BJ (cell line): ENCODE data around the gene NF1. TPM values are rescaled to one million over a fixed set of nuclear protein-coding genes. Genes with fewer than 3 reads are reported as not detected.

Source experiments
- CTCF ChIA-PET: fragments of 350-600 bp; formaldehyde crosslinking; extraction: SDS; loops from one replicate; lab custom pipeline; 2021; ENCODE audit warnings: antibody characterized with exemption, inconsistent platforms; lab: Yijun Ruan, JAX
- POLR2A ChIA-PET: fragments of 300-600 bp; sonication (Branson Sonifier 250); formaldehyde crosslinking; extraction: SDS; loops from one replicate; lab custom pipeline; 2021; ENCODE audit warnings: antibody characterized with exemption; lab: Charles Lee
- DNase-seq: peaks from one replicate; pipeline ENCODE4 v3.0.0-alpha.2; 2011; ENCODE audit warnings: low read depth
- H3K27me3 ChIP-seq: 2 replicates; pipeline ENCODE4 v1.6.0; 2011; ENCODE audit warnings: low read length; ENCODE audit not compliant: control insufficient read depth, insufficient read depth
- H3K36me3 ChIP-seq: 2 replicates; pipeline ENCODE4 v1.5.1; 2011; ENCODE audit warnings: low read length; ENCODE audit not compliant: control insufficient read depth, insufficient read depth
- H3K4me3 ChIP-seq: 2 replicates; pipeline ENCODE4 v1.5.1; 2011; ENCODE audit warnings: low read depth, mild to moderate bottlenecking, control low read depth, low read length
- polyA plus RNA-seq: library from polyadenylated mRNA; depleted of rRNA; stranded (reverse); fragments of >200 nt; gene quantifications from 2 replicates; pipeline ENCODE4 v1.2.3, GENCODE V29; 2011
- TF ChIP-seq, protein P1 (sequence below): IDR thresholded peaks from 2 replicates; pipeline ENCODE4 v1.5.1; 2011; ENCODE audit warnings: low read depth, mild to moderate bottlenecking, control low read depth, inconsistent platforms, low read length, moderate library complexity; ENCODE audit not compliant: insufficient read depth

Gene NF1
- polyA plus RNA-seq, 1 experiment, result 29.3 TPM

DNA sequence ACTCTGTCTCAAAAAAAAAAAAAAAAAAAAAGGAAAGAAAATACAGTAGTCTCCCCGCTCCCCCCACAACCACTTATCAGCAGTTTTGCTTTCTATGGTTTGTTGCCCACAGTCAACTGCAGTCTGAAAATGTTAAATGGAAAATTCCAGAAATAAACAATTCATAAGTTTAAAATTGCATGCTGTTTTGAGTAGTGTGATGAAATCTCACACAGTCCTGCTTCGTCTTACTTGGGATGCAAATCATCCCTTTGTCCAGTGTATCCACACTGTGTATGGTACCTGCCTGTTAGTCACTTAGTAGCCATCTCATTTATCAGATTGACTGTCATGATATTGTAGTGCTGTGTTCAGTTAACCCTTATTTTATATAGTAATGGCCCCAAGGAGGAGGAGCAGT lies 41.5 kb downstream of the NF1 start:
- no peak for DNase-seq
- no peaks in the 10 kb centered on the region for H3K36me3 ChIP-seq
- ChIA-PET CTCF (no interaction called here), POLR2A (no interaction called here)
- H3K27me3 ChIP-seq, result no peaks in the 10 kb centered on the region
- no peak overlapping the region for H3K4me3 ChIP-seq
- TF ChIP-seq, protein P1, sequence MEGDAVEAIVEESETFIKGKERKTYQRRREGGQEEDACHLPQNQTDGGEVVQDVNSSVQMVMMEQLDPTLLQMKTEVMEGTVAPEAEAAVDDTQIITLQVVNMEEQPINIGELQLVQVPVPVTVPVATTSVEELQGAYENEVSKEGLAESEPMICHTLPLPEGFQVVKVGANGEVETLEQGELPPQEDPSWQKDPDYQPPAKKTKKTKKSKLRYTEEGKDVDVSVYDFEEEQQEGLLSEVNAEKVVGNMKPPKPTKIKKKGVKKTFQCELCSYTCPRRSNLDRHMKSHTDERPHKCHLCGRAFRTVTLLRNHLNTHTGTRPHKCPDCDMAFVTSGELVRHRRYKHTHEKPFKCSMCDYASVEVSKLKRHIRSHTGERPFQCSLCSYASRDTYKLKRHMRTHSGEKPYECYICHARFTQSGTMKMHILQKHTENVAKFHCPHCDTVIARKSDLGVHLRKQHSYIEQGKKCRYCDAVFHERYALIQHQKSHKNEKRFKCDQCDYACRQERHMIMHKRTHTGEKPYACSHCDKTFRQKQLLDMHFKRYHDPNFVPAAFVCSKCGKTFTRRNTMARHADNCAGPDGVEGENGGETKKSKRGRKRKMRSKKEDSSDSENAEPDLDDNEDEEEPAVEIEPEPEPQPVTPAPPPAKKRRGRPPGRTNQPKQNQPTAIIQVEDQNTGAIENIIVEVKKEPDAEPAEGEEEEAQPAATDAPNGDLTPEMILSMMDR, result no peak

DNA sequence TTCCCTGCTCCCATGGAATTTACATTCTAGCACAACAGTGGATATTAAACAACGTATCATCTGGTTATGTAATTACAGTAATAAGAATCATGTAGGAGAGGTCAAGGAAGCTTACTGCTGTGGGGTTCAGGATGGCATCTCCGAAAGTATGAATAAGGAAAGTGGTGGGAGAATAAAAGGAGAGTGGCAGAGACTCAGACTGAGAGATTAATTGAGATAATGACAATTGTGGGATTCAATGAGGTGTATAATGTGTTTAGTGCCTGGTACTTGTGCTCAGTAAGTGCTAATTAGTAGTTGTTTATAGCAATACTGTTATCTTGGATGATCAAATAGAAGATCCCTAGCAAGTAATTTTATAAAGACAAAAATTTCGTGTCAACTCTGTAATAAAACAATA lies 45.3 kb downstream of the NF1 start:
- H3K4me3 ChIP-seq, result no peak overlapping the region
- no peak for DNase-seq
- no peaks in the 10 kb centered on the region for H3K27me3 ChIP-seq
- CTCF ChIA-PET, result no interaction called here
- H3K36me3 ChIP-seq, result no peaks in the 10 kb centered on the region
- POLR2A ChIA-PET, result no interaction called here
- TF ChIP-seq, protein P1, result no peak

DNA sequence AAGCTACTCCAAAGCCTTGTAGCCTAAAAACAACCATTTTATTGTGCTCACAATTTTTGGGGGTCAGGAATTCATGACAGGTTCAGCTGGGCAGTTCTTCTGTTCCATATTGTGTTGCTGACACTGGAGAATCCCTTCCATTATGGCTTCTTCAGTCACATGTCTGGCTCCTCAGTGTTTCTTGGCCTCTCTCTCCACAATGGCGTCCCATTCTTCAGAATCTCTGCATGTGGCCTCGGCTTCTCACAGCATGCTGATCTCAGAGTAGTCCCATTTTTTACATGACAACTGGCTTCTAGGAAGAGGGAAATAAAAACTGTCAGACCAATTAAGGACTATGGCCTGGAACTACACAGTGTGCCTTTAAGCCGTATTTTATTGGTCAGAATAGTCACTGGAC lies 49.7 kb downstream of the NF1 start:
- ChIA-PET POLR2A (no interaction called here), CTCF (interaction anchor here (0.5 kb wide), 1 partner anchor 56 kb away, joined by 3 read pairs; no protein-coding TSS in a partner anchor)
- TF ChIP-seq, protein P1, result no peak
- no peaks in the 10 kb centered on the region for H3K27me3 ChIP-seq
- DNase-seq, result no peak
- no peaks in the 10 kb centered on the region for H3K36me3 ChIP-seq
- no peak overlapping the region for H3K4me3 ChIP-seq

DNA sequence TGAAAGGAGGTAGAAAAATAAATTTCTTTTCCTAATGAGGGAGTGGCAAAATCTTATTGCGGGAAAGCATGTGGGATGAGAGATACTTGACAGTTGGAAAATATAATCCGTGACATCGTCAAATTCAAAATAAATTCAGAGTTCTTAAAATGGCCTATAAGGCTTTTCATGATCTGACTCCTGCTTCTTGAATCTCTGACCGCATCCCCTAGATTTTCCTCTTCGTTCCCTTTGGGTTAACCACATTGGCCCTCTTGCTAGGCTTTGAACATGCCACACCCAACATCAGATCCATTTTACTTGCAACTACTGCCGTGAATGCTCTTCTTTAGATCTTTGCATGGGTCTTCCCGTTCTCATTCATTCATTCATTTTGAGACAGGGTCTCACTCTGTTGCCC lies 50.1 kb downstream of the NF1 start:
- CTCF ChIA-PET, result no interaction called here
- Histone ChIP-seq H3K4me3 (no peak overlapping the region), H3K27me3 (no peaks in the 10 kb centered on the region), H3K36me3 (no peaks in the 10 kb centered on the region)
- DNase-seq, result no peak
- TF ChIP-seq, protein P1, result no peak
- POLR2A ChIA-PET, result no interaction called here

DNA sequence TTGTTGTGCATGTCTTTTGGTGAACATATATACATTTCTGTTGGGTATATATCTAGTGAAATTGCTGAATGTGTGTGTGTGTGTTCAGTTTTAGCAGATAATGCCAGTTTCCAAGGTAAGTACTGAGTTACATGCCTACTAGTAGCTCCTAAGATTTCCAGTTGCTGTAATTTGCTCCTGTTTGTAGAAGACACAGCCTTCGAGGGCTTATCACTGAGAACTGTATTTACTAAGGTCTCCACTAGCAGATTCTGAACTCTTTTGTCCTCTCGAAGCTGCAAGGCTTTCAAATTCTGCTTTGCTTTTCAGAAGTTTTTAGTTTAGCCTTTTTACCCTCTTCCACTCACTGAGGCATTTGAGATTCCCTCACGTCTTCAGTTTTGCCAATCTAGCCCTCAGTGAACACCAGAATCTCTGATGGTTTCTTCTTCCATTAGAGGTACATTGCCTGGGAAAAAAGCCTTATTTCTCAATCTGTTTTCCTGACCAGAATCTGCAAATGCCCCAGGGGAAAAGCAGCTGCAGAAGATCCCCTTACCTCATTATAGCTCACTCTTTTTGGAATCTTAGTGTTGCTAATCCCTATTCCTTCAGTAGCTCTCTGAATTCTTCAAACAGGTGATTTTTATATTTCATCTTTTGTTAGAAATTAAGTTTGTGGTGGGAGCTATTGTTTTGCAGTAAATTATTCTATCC lies 52.9 kb downstream of the NF1 start:
- ChIA-PET POLR2A (interaction anchor here (0.7 kb wide), 1 partner anchor 54 kb away, joined by 3 read pairs; no protein-coding TSS in a partner anchor), CTCF (no interaction called here)
- no peaks in the 10 kb centered on the region for H3K27me3 ChIP-seq
- TF ChIP-seq, protein P1, result no peak
- H3K36me3 ChIP-seq, result no peaks in the 10 kb centered on the region
- no peak overlapping the region for H3K4me3 ChIP-seq
- no peak for DNase-seq
